ENCODE results near the gene ATXN1.

DNA sequence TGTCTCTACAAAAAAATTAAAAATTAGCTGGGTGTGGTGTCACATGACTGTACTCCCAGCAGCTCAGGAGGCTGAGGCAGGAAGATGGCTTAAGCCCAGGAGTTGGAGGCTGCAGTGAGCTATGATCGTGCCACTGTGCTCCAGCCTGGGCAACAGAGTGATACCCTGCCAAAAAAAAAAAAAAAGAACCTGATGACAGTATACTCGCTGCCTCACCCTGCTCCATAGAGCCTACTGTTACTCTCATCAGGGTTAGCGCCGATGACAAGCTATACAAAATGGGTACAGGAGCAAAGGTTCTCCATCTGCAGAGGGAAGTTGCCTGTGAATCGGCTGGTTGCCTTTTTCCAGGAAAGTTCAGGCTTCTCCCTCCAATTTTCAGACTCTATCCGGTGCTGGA lies 469.5 kb downstream of the ATXN1 start:
- TF ChIP-seq, protein P1, sequence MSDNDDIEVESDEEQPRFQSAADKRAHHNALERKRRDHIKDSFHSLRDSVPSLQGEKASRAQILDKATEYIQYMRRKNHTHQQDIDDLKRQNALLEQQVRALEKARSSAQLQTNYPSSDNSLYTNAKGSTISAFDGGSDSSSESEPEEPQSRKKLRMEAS (IDR thresholded peaks at IDR 0.05) = no peak
- TF ChIP-seq POLR2A (IDR thresholded peaks at IDR 0.05; ENCODE audit: low read length) (no peak), MYC (IDR thresholded peaks at IDR 0.05; ENCODE audit: borderline replicate concordance, low read length) (no peak), CTCF (IDR thresholded peaks at IDR 0.05) (no peak), CEBPB (IDR thresholded peaks at IDR 0.05) (no peak)
